MM.1S (cell line): ENCODE results near the gene MARCHF9.

Source experiments
- DNase-seq: peaks from one replicate; pipeline ENCODE4 v3.0.0-alpha.2; 2015
- H2AFZ ChIP-seq: fragments of 300-600 bp; sonication (generic); 2 replicates; pipeline ENCODE4 v1.6.0; 2016; ENCODE audit warnings: antibody characterized with exemption, low read length
- H3F3A ChIP-seq: fragments of 300-600 bp; sonication (generic); 2 replicates; pipeline ENCODE4 v1.6.1; 2016; ENCODE audit warnings: mild to moderate bottlenecking, antibody characterized with exemption, low read length, moderate library complexity, mixed read lengths; ENCODE audit not compliant: insufficient read depth
- H3K27ac ChIP-seq: fragments of 300-600 bp; sonication (generic); 2 replicates; pipeline ENCODE4 v1.5.1; 2016; ENCODE audit warnings: mild to moderate bottlenecking, low read length
- H3K27me3 ChIP-seq: fragments of 300-600 bp; sonication (generic); replicated peaks from 2 replicates; pipeline ENCODE4 v1.6.0; 2016; ENCODE audit warnings: low read length; ENCODE audit not compliant: insufficient read depth
- H3K36me3 ChIP-seq: fragments of 300-600 bp; sonication (generic); replicated peaks from 2 replicates; pipeline ENCODE4 v1.6.1; 2016; ENCODE audit warnings: mild to moderate bottlenecking, low read length, mixed read lengths; ENCODE audit not compliant: insufficient read depth
- H3K4me1 ChIP-seq: fragments of 300-600 bp; sonication (generic); 2 replicates; pipeline ENCODE4 v1.6.1; 2016; ENCODE audit warnings: low read length, mixed read lengths
- H3K4me2 ChIP-seq: fragments of 300-600 bp; sonication (generic); 2 replicates; pipeline ENCODE4 v1.6.0; 2016; ENCODE audit warnings: low read depth, low read length
- H3K4me3 ChIP-seq: fragments of 300-600 bp; sonication (generic); 2 replicates; pipeline ENCODE4 v1.5.1; 2016; ENCODE audit warnings: low read length, mixed read lengths
- H3K79me2 ChIP-seq: fragments of 300-600 bp; sonication (generic); 2 replicates; pipeline ENCODE4 v1.6.1; 2016; ENCODE audit warnings: mixed run types, low read length, mixed read lengths
- H3K9ac ChIP-seq: fragments of 300-600 bp; sonication (generic); 2 replicates; pipeline ENCODE4 v1.6.1; 2016; ENCODE audit warnings: low read length, mixed read lengths
- H3K9me2 ChIP-seq: fragments of 300-600 bp; sonication (generic); replicated peaks from 2 replicates; pipeline ENCODE4 v1.6.1; 2016; ENCODE audit warnings: mild to moderate bottlenecking, low read length, mixed read lengths; ENCODE audit not compliant: insufficient read depth
- H3K9me3 ChIP-seq: fragments of 300-600 bp; sonication (generic); replicated peaks from 2 replicates; pipeline ENCODE4 v1.6.1; 2016; ENCODE audit warnings: mild to moderate bottlenecking, low read length, mixed read lengths; ENCODE audit not compliant: insufficient read depth
- H4K20me1 ChIP-seq: fragments of 300-600 bp; sonication (generic); 2 replicates; pipeline ENCODE4 v1.6.1; 2016; ENCODE audit warnings: mild to moderate bottlenecking, low read length, moderate library complexity, mixed read lengths; ENCODE audit not compliant: insufficient read depth
- CTCF ChIP-seq: fragments of 300-600 bp; sonication (generic); IDR thresholded peaks from 2 replicates; pipeline ENCODE4 v1.5.1; 2016; ENCODE audit warnings: antibody characterized with exemption, low read length, mixed read lengths
- EZH2 ChIP-seq: fragments of 300-600 bp; sonication (generic); optimal IDR thresholded peaks from 2 replicates; pipeline ENCODE3; 2017; ENCODE audit warnings: low read depth, mild to moderate bottlenecking, antibody characterized with exemption, low read length, mixed read lengths
- EZH2phosphoT487 ChIP-seq: fragments of 300-600 bp; sonication (generic); IDR thresholded peaks from 2 replicates; pipeline ENCODE4 v1.6.1; 2018; ENCODE audit warnings: antibody characterized with exemption, low read length

MARCHF9 gene

GRCh38 chr12:57757771-57758170, 2.9 kb downstream of the MARCHF9 start:
- no peak overlapping the region for H3K4me2 ChIP-seq
- H3K4me1 ChIP-seq = peaks cover 22% of the 10 kb centered on the region
- no peak for DNase-seq
- H4K20me1 ChIP-seq = no peaks in the 10 kb centered on the region
- no peaks in the 10 kb centered on the region for H3K9me3 ChIP-seq
- TF ChIP-seq EZH2 (no peak), CTCF (no peak), EZH2phosphoT487 (no peak)
- peaks cover 22% of the 10 kb centered on the region for H3F3A ChIP-seq
- no peak overlapping the region for H2AFZ ChIP-seq
- no peak overlapping the region for H3K4me3 ChIP-seq
- H3K36me3 ChIP-seq = no peaks in the 10 kb centered on the region
- no peak overlapping the region for H3K9ac ChIP-seq
- H3K27ac ChIP-seq = no peak overlapping the region
- H3K27me3 ChIP-seq = no peaks in the 10 kb centered on the region
- peaks cover 9% of the 10 kb centered on the region; the same call in 1 of the 2 replicates for H3K79me2 ChIP-seq
- no peaks in the 10 kb centered on the region for H3K9me2 ChIP-seq

- no peak overlapping the region for H3K27ac ChIP-seq
- peaks cover 18% of the 10 kb centered on the region for H3F3A ChIP-seq
- no peak for DNase-seq
- no peaks in the 10 kb centered on the region for H3K9me3 ChIP-seq
- TF ChIP-seq CTCF = no peak
- no peaks in the 10 kb centered on the region for H3K36me3 ChIP-seq
- H3K4me2 ChIP-seq = no peak overlapping the region
- no peak overlapping the region for H3K4me3 ChIP-seq
- no peaks in the 10 kb centered on the region for H3K9me2 ChIP-seq
- no peaks in the 10 kb centered on the region for H3K27me3 ChIP-seq
- no peaks in the 10 kb centered on the region for H4K20me1 ChIP-seq
- peaks cover 12% of the 10 kb centered on the region for H3K4me1 ChIP-seq
- no peak overlapping the region for H2AFZ ChIP-seq
- no peak overlapping the region for H3K9ac ChIP-seq
- H3K79me2 ChIP-seq = peaks cover 9% of the 10 kb centered on the region; the same call in 1 of the 2 replicates
Measured at GRCh38 chr12:57758552-57759359, 3.9 kb downstream of the MARCHF9 start.

GRCh38 chr12:57759360-57759980, 4.6 kb downstream of the MARCHF9 start:
- H3K4me2 ChIP-seq = no peak overlapping the region
- peaks cover 11% of the 10 kb centered on the region for H3F3A ChIP-seq
- H3K9ac ChIP-seq = no peak overlapping the region
- no peaks in the 10 kb centered on the region for H3K9me3 ChIP-seq
- no peak overlapping the region for H3K4me3 ChIP-seq
- H3K9me2 ChIP-seq = no peaks in the 10 kb centered on the region
- no peaks in the 10 kb centered on the region for H3K36me3 ChIP-seq
- DNase-seq = peak; percentile 55
- H3K27me3 ChIP-seq = peaks cover 7% of the 10 kb centered on the region
- no peak for TF ChIP-seq EZH2phosphoT487
- peak; percentile 60 for TF ChIP-seq CTCF
- peaks cover 6% of the 10 kb centered on the region for H3K4me1 ChIP-seq
- no peak overlapping the region for H2AFZ ChIP-seq
- H3K79me2 ChIP-seq = peaks cover 9% of the 10 kb centered on the region; the same call in 1 of the 2 replicates
- H4K20me1 ChIP-seq = no peaks in the 10 kb centered on the region
- H3K27ac ChIP-seq = no peak overlapping the region
